ENCODE results near the gene ZNF385B.

Gene ZNF385B

GRCh38 chr2:179661986-179662385, 199.4 kb downstream of the ZNF385B start:
- no peaks in the 10 kb centered on the region for H3K36me3 ChIP-seq (ENCODE audit: low read length)
- TF ChIP-seq EZH2phosphoT487 (conservative IDR thresholded peaks at IDR 0.05; ENCODE audit: low read length): no peak
- no peak for TF ChIP-seq CTCF (IDR thresholded peaks at IDR 0.05; ENCODE audit: insufficient read depth, low read length, poor library complexity, severe bottlenecking)
- H3K9ac ChIP-seq (ENCODE audit: low read length): no peak overlapping the region
- H2AFZ ChIP-seq (ENCODE audit: low read depth, low read length, severe bottlenecking): no peak overlapping the region
- H3K27ac ChIP-seq (ENCODE audit: low read depth, low read length): no peak overlapping the region
- no peaks in the 10 kb centered on the region for H3K9me2 ChIP-seq (replicated peaks; ENCODE audit: insufficient read depth, low read length)
- H3F3A ChIP-seq (ENCODE audit: insufficient read depth): no peaks in the 10 kb centered on the region
- no peaks in the 10 kb centered on the region for H3K27me3 ChIP-seq (ENCODE audit: low read length)
- no peaks in the 10 kb centered on the region for H3K79me2 ChIP-seq (ENCODE audit: insufficient read depth, low read length)
- no peaks in the 10 kb centered on the region for H3K9me3 ChIP-seq (ENCODE audit: insufficient read depth, low read length)
- no peak overlapping the region for H3K4me3 ChIP-seq (ENCODE audit: insufficient read depth, low read length, poor library complexity, severe bottlenecking)
- no peak overlapping the region for H3K4me2 ChIP-seq (ENCODE audit: low read depth, low read length, poor library complexity, severe bottlenecking)
- no peaks in the 10 kb centered on the region; the same call in 1 of the 2 replicates for H4K20me1 ChIP-seq (ENCODE audit: low read depth, low read length)

GRCh38 chr2:179657068-179657595, 204.3 kb downstream of the ZNF385B start:
- Histone ChIP-seq H3K79me2 (ENCODE audit: insufficient read depth, low read length) (no peaks in the 10 kb centered on the region), H3K36me3 (ENCODE audit: low read length) (no peaks in the 10 kb centered on the region), H3K27me3 (ENCODE audit: low read length) (no peaks in the 10 kb centered on the region), H3K9me2 (replicated peaks; ENCODE audit: insufficient read depth, low read length) (no peaks in the 10 kb centered on the region), H3F3A (ENCODE audit: insufficient read depth) (no peaks in the 10 kb centered on the region), H3K27ac (ENCODE audit: low read depth, low read length) (no peak overlapping the region), H3K9me3 (ENCODE audit: insufficient read depth, low read length) (no peaks in the 10 kb centered on the region), H2AFZ (ENCODE audit: low read depth, low read length, severe bottlenecking) (no peak overlapping the region), H4K20me1 (ENCODE audit: low read depth, low read length) (no peaks in the 10 kb centered on the region), H3K4me2 (ENCODE audit: low read depth, low read length, poor library complexity, severe bottlenecking) (no peak overlapping the region), H3K4me3 (ENCODE audit: insufficient read depth, low read length, poor library complexity, severe bottlenecking) (no peak overlapping the region), H3K9ac (ENCODE audit: low read length) (no peak overlapping the region)
- TF ChIP-seq EZH2phosphoT487 (conservative IDR thresholded peaks at IDR 0.05; ENCODE audit: low read length) (no peak), CTCF (IDR thresholded peaks at IDR 0.05; ENCODE audit: insufficient read depth, low read length, poor library complexity, severe bottlenecking) (no peak)

- Histone ChIP-seq H3K9ac (ENCODE audit: low read length) (no peak overlapping the region), H3K36me3 (ENCODE audit: low read length) (peaks cover 3% of the 10 kb centered on the region; the same call in 1 of the 2 replicates), H2AFZ (ENCODE audit: low read depth, low read length, severe bottlenecking) (no peak overlapping the region), H3K4me3 (ENCODE audit: insufficient read depth, low read length, poor library complexity, severe bottlenecking) (no peak overlapping the region), H3K27ac (ENCODE audit: low read depth, low read length) (no peak overlapping the region), H3K4me2 (ENCODE audit: low read depth, low read length, poor library complexity, severe bottlenecking) (no peak overlapping the region), H3K27me3 (ENCODE audit: low read length) (no peaks in the 10 kb centered on the region), H3K9me2 (replicated peaks; ENCODE audit: insufficient read depth, low read length) (no peaks in the 10 kb centered on the region), H3F3A (ENCODE audit: insufficient read depth) (no peaks in the 10 kb centered on the region), H3K79me2 (ENCODE audit: insufficient read depth, low read length) (no peaks in the 10 kb centered on the region), H3K9me3 (ENCODE audit: insufficient read depth, low read length) (no peaks in the 10 kb centered on the region), H4K20me1 (ENCODE audit: low read depth, low read length) (no peaks in the 10 kb centered on the region)
- TF ChIP-seq EZH2phosphoT487 (conservative IDR thresholded peaks at IDR 0.05; ENCODE audit: low read length) (no peak), CTCF (IDR thresholded peaks at IDR 0.05; ENCODE audit: insufficient read depth, low read length, poor library complexity, severe bottlenecking) (no peak)
These were observed 205.8 kb downstream of the ZNF385B start for GRCh38 chr2:179655627-179656026.
